K562 (cell line): ENCODE results near the gene DIPK1B. TPM values are rescaled to one million over a fixed set of nuclear protein-coding genes. Genes with fewer than 3 reads are reported as not detected.
A peak's percentile ranks its signal among the peaks of the same experiment; 100 is the strongest.

Experiments
- ATF3 ChIP-seq, 2 experiments: fragments of 450-650 bp in 1 of 2; sonication (generic) in 1 of 2; formaldehyde crosslinking in 1 of 2; IDR thresholded peaks in 1 of 2; conservative IDR thresholded peaks in 1 of 2; 2 replicates each; pipeline versions ENCODE4 v1.6.1 to v1.8.1; 2016 to 2023; ENCODE audit warnings: mild to moderate bottlenecking in 2 of 2, moderate library complexity in 2 of 2, inconsistent platforms in 1 of 2, missing genetic modification reagents in 1 of 2
- BACH1 ChIP-seq: fragments of 200-800 bp; sonication (Bioruptor generic); IDR thresholded peaks from 2 replicates; pipeline ENCODE4 v1.6.1; 2016; ENCODE audit warnings: missing genetic modification characterization, missing compliant biosample characterization
- CREM ChIP-seq: IDR thresholded peaks from 2 replicates; pipeline ENCODE4 v1.6.1; 2014; ENCODE audit warnings: antibody characterized with exemption, low read depth
- DACH1 ChIP-seq: fragments of 450-650 bp; IDR thresholded peaks from 2 replicates; pipeline ENCODE4 v1.6.1; 2018; ENCODE audit not compliant: partially characterized antibody
- ETV5 ChIP-seq: sonication (generic); formaldehyde crosslinking; IDR thresholded peaks from 2 replicates; pipeline ENCODE4 v1.4.0; 2020; ENCODE audit warnings: low read depth, mild to moderate bottlenecking, missing genetic modification reagents
- FOXK1 ChIP-seq: sonication (generic); formaldehyde crosslinking; IDR thresholded peaks from 2 replicates; pipeline ENCODE4 v1.8.0; 2022; ENCODE audit warnings: missing genetic modification reagents, mild to moderate bottlenecking, borderline replicate concordance
- FOXP1 ChIP-seq: sonication (generic); formaldehyde crosslinking; IDR thresholded peaks from 2 replicates; pipeline ENCODE4 v1.8.0; 2022; ENCODE audit warnings: mild to moderate bottlenecking, missing genetic modification reagents
- HDAC1 ChIP-seq, 2 experiments: fragments of 450-650 bp; IDR thresholded peaks; 2 replicates each; pipeline ENCODE4 v1.6.1; 2016 to 2017; ENCODE audit warnings: inconsistent platforms in 1 of 2, mild to moderate bottlenecking in 1 of 2, moderate library complexity in 1 of 2
- MNT ChIP-seq, 2 experiments: fragments of 450-650 bp; conservative IDR thresholded peaks; 2 replicates each; pipeline ENCODE4 v1.6.1; 2017; ENCODE audit warnings: mild to moderate bottlenecking in 2 of 2, moderate library complexity in 2 of 2
- NFRKB ChIP-seq: fragments of 450-650 bp; IDR thresholded peaks from 2 replicates; pipeline ENCODE4 v1.6.1; 2016; ENCODE audit warnings: low read depth
- POLR3G ChIP-seq: IDR thresholded peaks from 2 replicates; pipeline ENCODE4 v1.6.1; 2011; ENCODE audit not compliant: insufficient read length, insufficient replicate concordance; ENCODE audit errors: extremely low read depth
- RAD21 ChIP-seq, 2 experiments: fragments of 250-450 bp in 1 of 2; fragments of 450-650 bp in 1 of 2; sonication (Bioruptor Pico) in 1 of 2; formaldehyde crosslinking in 1 of 2; IDR thresholded peaks in 1 of 2; conservative IDR thresholded peaks in 1 of 2; 2 replicates each; pipeline versions ENCODE4 v1.4.0 to v1.8.0; 2020 to 2022; ENCODE audit warnings: mild to moderate bottlenecking in 2 of 2, moderate library complexity in 1 of 2
- RBM22 ChIP-seq: fragments of 200-400 bp; formaldehyde crosslinking; IDR thresholded peaks from 2 replicates; pipeline ENCODE4 v1.6.1; 2018; ENCODE audit warnings: low read length, low read depth; ENCODE audit not compliant: poor library complexity, severe bottlenecking
- SMAD4 ChIP-seq: fragments of 250-450 bp; sonication (Bioruptor Pico); conservative IDR thresholded peaks from 2 replicates; pipeline ENCODE4 v1.8.0; 2021; ENCODE audit warnings: inconsistent platforms, mild to moderate bottlenecking, moderate library complexity
- SMARCA4 ChIP-seq: fragments of 450-650 bp; IDR thresholded peaks from 2 replicates; pipeline ENCODE4 v1.6.1; 2016
- SMC3 ChIP-seq: conservative IDR thresholded peaks from 2 replicates; pipeline ENCODE4 v1.6.1; 2011; ENCODE audit warnings: low read depth, low read length, improper control_type of control experiment; ENCODE audit not compliant: insufficient read depth
- TARDBP ChIP-seq: fragments of 450-650 bp; IDR thresholded peaks from 2 replicates; pipeline ENCODE4 v1.6.1; 2016
- polyA plus RNA-seq, 8 experiments: library from polyadenylated mRNA; depleted of rRNA in 4 of 8; stranded (reverse) in 5 of 8; unstranded in 3 of 8; fragments of >200 nt; fragmentation: Nextera tagmentation in 2 of 8; fragmentation: Illumina TruSeq in 1 of 8; extraction: Ambion mirVana in 2 of 8; extraction: Trizol in 1 of 8; gene quantifications; 2 replicates each; pipeline versions ENCODE4 v1.2.1 to v1.2.3, GENCODE V29; 2011 to 2014; ENCODE audit warnings: inconsistent platforms in 1 of 8, missing spikeins in 1 of 8
- total RNA-seq, 7 experiments: library from RNA; depleted of rRNA in 6 of 7; stranded (reverse); fragments of >200 nt in 6 of 7; fragmentation: Illumina TruSeq in 2 of 7; extraction: Trizol in 2 of 7; gene quantifications; 2 replicates each; pipeline versions ENCODE4 v1.2.1 to v1.2.3, GENCODE V29; 2011 to 2021; ENCODE audit warnings: low replicate concordance in 1 of 7

Gene DIPK1B
- total and polyA plus RNA-seq, 9 of the 15 experiments (the other 6 are each of a cell fraction or from before 2014, with no cell fraction given), result 0.08 to 22.3 (median 5.9) TPM

- TF ChIP-seq ATF3 (IDR thresholded peaks at IDR 0.05), result no peak
- TF ChIP-seq ATF3 (CRISPR knock-in tag; conservative IDR thresholded peaks at IDR 0.05), result no peak
- no peak for TF ChIP-seq NFRKB
- no peak for TF ChIP-seq RBM22
- peak in 1 of 2 experiments; percentile 48; a peak in 2 of 4 replicates for TF ChIP-seq MNT (conservative IDR thresholded peaks at IDR 0.05)
- TF ChIP-seq RAD21 (CRISPR knock-in tag; conservative IDR thresholded peaks at IDR 0.05 in 1 of 2, IDR thresholded peaks at IDR 0.05 in 1 of 2), result peak in 1 of 2 experiments; percentile 26; a peak in 1 of 4 replicates
- 0 out of 2 replicates have a peak, but pooled peaks have one; percentile 40 for TF ChIP-seq FOXK1 (CRISPR knock-in tag)
- peak in 1 of 2 experiments; percentile 59; a peak in 2 of 4 replicates for TF ChIP-seq HDAC1 (IDR thresholded peaks at IDR 0.05)
- 0 out of 2 replicates have a peak, but pooled peaks have one; percentile 25 for TF ChIP-seq TARDBP
- TF ChIP-seq DACH1, result no peak
- TF ChIP-seq CREM, result peak; percentile 68
- no peak for TF ChIP-seq BACH1
- no peak for TF ChIP-seq SMARCA4
- no peak for TF ChIP-seq ETV5 (CRISPR knock-in tag)
- no peak for TF ChIP-seq SMC3
- TF ChIP-seq POLR3G, result no peak
- 0 out of 2 replicates have a peak, but pooled peaks have one; percentile 41 for TF ChIP-seq SMAD4 (CRISPR knock-in tag)
- no peak for TF ChIP-seq FOXP1
Observed at GRCh38 chr9:136726631-136727191, 14.3 kb downstream of the DIPK1B start (continued).
